ENCODE data around the gene FBXL5. TPM values are rescaled to one million over a fixed set of nuclear protein-coding genes. Genes with fewer than 3 reads are reported as not detected.

FBXL5 gene
- total RNA-seq, 4 donors from 2014 or later, result 95.9 to 191 (median 159) TPM

GRCh38 chr4:15677507-15677988 lies 22.4 kb upstream of the FBXL5 start:
- no peak overlapping the region for H3K4me3 ChIP-seq
- no peak for ATAC-seq
- TF ChIP-seq EP300 (IDR thresholded peaks at IDR 0.05), result no peak
- TF ChIP-seq POLR2AphosphoS5 (IDR thresholded peaks at IDR 0.05), result no peak
- no peak for TF ChIP-seq CTCF (IDR thresholded peaks at IDR 0.05)
- no peak for TF ChIP-seq POLR2A (IDR thresholded peaks at IDR 0.05)
- no peaks in the 10 kb centered on the region for H3K9me3 ChIP-seq
- no peak overlapping the region for H3K27ac ChIP-seq
- H3K36me3 ChIP-seq, result no peaks in the 10 kb centered on the region
- H3K27me3 ChIP-seq, result no peaks in the 10 kb centered on the region
- peaks cover 3 to 10% (median 4%) of the 10 kb centered on the region in 3 donors for H3K4me1 ChIP-seq
- WGBS, 2 donors (ENCODE audit: low coverage in 1 of 2), result 100% methylated on average over 2 of the region's 2 CpGs; no CpG with 5 or more reads in 1 of the 2 donors

GRCh38 chr4:15676899-15677298 lies 21.7 kb upstream of the FBXL5 start:
- Histone ChIP-seq H3K9me3 (no peaks in the 10 kb centered on the region), H3K27me3 (no peaks in the 10 kb centered on the region), H3K36me3 (no peaks in the 10 kb centered on the region), H3K27ac (no peak overlapping the region), H3K4me3 (no peak overlapping the region), H3K4me1 (peaks cover 0 to 6% (median 4%) of the 10 kb centered on the region in 3 donors)
- TF ChIP-seq POLR2AphosphoS5 (IDR thresholded peaks at IDR 0.05) (no peak), POLR2A (IDR thresholded peaks at IDR 0.05) (no peak), EP300 (IDR thresholded peaks at IDR 0.05) (no peak), CTCF (IDR thresholded peaks at IDR 0.05) (no peak)
- 86 to 96% methylated on average over 6 of the region's 6 CpGs for WGBS, 2 donors (ENCODE audit: low coverage in 1 of 2)
- no peak for ATAC-seq

GRCh38 chr4:15676039-15676438 lies 20.9 kb upstream of the FBXL5 start:
- no peaks in the 10 kb centered on the region for H3K27me3 ChIP-seq
- ATAC-seq, result no peak
- WGBS, 2 donors (ENCODE audit: low coverage in 1 of 2), result 83 to 90% methylated on average over 1 of the region's 1 CpG
- H3K36me3 ChIP-seq, result no peaks in the 10 kb centered on the region
- no peak overlapping the region for H3K4me3 ChIP-seq
- peaks cover 0 to 2% (median under 1%) of the 10 kb centered on the region in 3 donors for H3K4me1 ChIP-seq
- H3K9me3 ChIP-seq, result no peaks in the 10 kb centered on the region
- no peak overlapping the region for H3K27ac ChIP-seq
- TF ChIP-seq CTCF (IDR thresholded peaks at IDR 0.05), result no peak
- no peak for TF ChIP-seq EP300 (IDR thresholded peaks at IDR 0.05)

GRCh38 chr4:15675356-15675755 lies 20.2 kb upstream of the FBXL5 start:
- ATAC-seq, result no peak
- no peaks in the 10 kb centered on the region for H3K9me3 ChIP-seq
- no peak overlapping the region for H3K27ac ChIP-seq
- H3K4me1 ChIP-seq, result no peaks in the 10 kb centered on the region
- H3K36me3 ChIP-seq, result no peaks in the 10 kb centered on the region
- TF ChIP-seq EP300 (IDR thresholded peaks at IDR 0.05) (no peak), POLR2AphosphoS5 (IDR thresholded peaks at IDR 0.05) (no peak), POLR2A (IDR thresholded peaks at IDR 0.05) (no peak)
- 78 to 90% methylated on average over 3 of the region's 3 CpGs for WGBS, 2 donors (ENCODE audit: low coverage in 1 of 2)
- H3K4me3 ChIP-seq, result no peak overlapping the region
- no peaks in the 10 kb centered on the region for H3K27me3 ChIP-seq

- no peaks in the 10 kb centered on the region for H3K27me3 ChIP-seq
- no peaks in the 10 kb centered on the region for H3K9me3 ChIP-seq
- H3K4me3 ChIP-seq, result no peak overlapping the region
- H3K36me3 ChIP-seq, result no peaks in the 10 kb centered on the region
- WGBS, 2 donors (ENCODE audit: low coverage in 1 of 2), result 91 to 95% methylated on average over 4 of the region's 4 CpGs
- no peak for ATAC-seq
- TF ChIP-seq EP300 (IDR thresholded peaks at IDR 0.05), result no peak
- no peak for TF ChIP-seq POLR2A (IDR thresholded peaks at IDR 0.05)
- TF ChIP-seq CTCF (IDR thresholded peaks at IDR 0.05), result no peak
- TF ChIP-seq POLR2AphosphoS5 (IDR thresholded peaks at IDR 0.05), result no peak
- no peaks in the 10 kb centered on the region for H3K4me1 ChIP-seq
- H3K27ac ChIP-seq, result no peak overlapping the region
Observed at GRCh38 chr4:15674926-15675325, 19.8 kb upstream of the FBXL5 start.
